PFSK-1 (cell line): Measurements from ENCODE around the gene LPAR6.

Experiments
- POLR2AphosphoS5 ChIP-seq: IDR thresholded peaks from 2 replicates; pipeline ENCODE4 v1.6.1; 2012; ENCODE audit warnings: low read depth, mild to moderate bottlenecking, control low read depth, low read length, moderate library complexity
- TAF1 ChIP-seq: IDR thresholded peaks from 2 replicates; pipeline ENCODE4 v1.6.1; 2012; ENCODE audit warnings: low read length, control low read depth, borderline replicate concordance; ENCODE audit not compliant: insufficient read depth
- TF ChIP-seq, protein P1 (sequence below), 2 experiments: IDR thresholded peaks; 2 replicates each; pipeline versions ENCODE4 v1.6.1 to v1.8.0; 2011 to 2012; ENCODE audit warnings: low read depth in 2 of 2, low read length in 2 of 2, control low read depth in 1 of 2, inconsistent platforms in 1 of 2, mild to moderate bottlenecking in 1 of 2, moderate library complexity in 1 of 2; ENCODE audit not compliant: insufficient read depth in 1 of 2

DNA sequence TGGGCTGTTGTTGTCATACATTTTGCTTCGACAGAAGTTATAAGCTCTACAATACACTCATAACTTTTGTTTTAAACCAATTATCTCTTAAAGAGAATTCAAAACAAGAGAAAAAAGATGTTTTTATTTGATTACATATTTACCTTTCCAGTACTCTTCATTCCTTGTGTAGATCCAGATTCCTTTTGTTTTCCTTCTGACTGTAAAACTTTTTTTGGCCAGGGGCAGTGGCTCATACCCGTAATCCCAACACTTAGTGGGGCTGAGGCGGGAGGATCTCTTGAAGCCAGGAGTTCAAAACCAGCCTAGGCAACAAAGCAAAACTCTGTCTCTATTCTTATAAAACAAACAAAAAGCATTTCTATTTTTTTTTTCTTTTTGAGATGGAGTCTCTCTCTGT is 21.7 kb downstream of the LPAR6 start:
- TF ChIP-seq, protein P1, sequence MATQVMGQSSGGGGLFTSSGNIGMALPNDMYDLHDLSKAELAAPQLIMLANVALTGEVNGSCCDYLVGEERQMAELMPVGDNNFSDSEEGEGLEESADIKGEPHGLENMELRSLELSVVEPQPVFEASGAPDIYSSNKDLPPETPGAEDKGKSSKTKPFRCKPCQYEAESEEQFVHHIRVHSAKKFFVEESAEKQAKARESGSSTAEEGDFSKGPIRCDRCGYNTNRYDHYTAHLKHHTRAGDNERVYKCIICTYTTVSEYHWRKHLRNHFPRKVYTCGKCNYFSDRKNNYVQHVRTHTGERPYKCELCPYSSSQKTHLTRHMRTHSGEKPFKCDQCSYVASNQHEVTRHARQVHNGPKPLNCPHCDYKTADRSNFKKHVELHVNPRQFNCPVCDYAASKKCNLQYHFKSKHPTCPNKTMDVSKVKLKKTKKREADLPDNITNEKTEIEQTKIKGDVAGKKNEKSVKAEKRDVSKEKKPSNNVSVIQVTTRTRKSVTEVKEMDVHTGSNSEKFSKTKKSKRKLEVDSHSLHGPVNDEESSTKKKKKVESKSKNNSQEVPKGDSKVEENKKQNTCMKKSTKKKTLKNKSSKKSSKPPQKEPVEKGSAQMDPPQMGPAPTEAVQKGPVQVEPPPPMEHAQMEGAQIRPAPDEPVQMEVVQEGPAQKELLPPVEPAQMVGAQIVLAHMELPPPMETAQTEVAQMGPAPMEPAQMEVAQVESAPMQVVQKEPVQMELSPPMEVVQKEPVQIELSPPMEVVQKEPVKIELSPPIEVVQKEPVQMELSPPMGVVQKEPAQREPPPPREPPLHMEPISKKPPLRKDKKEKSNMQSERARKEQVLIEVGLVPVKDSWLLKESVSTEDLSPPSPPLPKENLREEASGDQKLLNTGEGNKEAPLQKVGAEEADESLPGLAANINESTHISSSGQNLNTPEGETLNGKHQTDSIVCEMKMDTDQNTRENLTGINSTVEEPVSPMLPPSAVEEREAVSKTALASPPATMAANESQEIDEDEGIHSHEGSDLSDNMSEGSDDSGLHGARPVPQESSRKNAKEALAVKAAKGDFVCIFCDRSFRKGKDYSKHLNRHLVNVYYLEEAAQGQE (IDR thresholded peaks at IDR 0.05; ENCODE audit: insufficient read depth in 1 of 2, low read depth in 2 of 2, low read length in 2 of 2): no peak
- no peak for TF ChIP-seq TAF1
- TF ChIP-seq POLR2AphosphoS5: no peak
